Breast epithelium (tissue), 4 donors: ENCODE measurements around the gene SDCBP2. TPM values are rescaled to one million over a fixed set of nuclear protein-coding genes. Genes with fewer than 3 reads are reported as not detected.

Source experiments
- DNase-seq, 2 donors: peaks; one replicate each; pipeline ENCODE4 v3.0.0-alpha.2; 2019; ENCODE audit warnings: low spot score in 2 of 2
- H3K27ac ChIP-seq, 2 donors: fragments of 200-600 bp; sonication (generic) in 1 of 2; one replicate each; pipeline ENCODE4 v1.5.1; 2016 to 2019; ENCODE audit warnings: mild to moderate bottlenecking in 1 of 2
- H3K27me3 ChIP-seq, 2 donors: fragments of 200-600 bp; sonication (generic) in 1 of 2; one replicate each; pipeline versions ENCODE4 v1.5.1 to v1.6.0; 2017 to 2019; ENCODE audit warnings: control low read depth in 1 of 2, mild to moderate bottlenecking in 1 of 2
- H3K36me3 ChIP-seq: fragments of 200-600 bp; one replicate; pipeline ENCODE4 v1.5.1; 2019
- H3K4me1 ChIP-seq, 2 donors: fragments of 200-600 bp; sonication (generic); one replicate each; pipeline ENCODE4 v1.5.1; 2016 to 2019; ENCODE audit warnings: control low read depth in 1 of 2
- H3K4me3 ChIP-seq, 3 donors: fragments of 200-600 bp; sonication (generic); 1 replicate in 2 of 3; 2 replicates in 1 of 3; pipeline ENCODE4 v1.5.1; 2016 to 2019; ENCODE audit warnings: mild to moderate bottlenecking in 3 of 3, moderate library complexity in 2 of 3
- H3K9me3 ChIP-seq, 2 donors: fragments of 200-600 bp; sonication (generic) in 1 of 2; one replicate each; pipeline ENCODE4 v1.5.1; 2016 to 2019; ENCODE audit warnings: control low read depth in 1 of 2
- POLR2A ChIP-seq: fragments of 450-650 bp; IDR thresholded peaks from one replicate; pipeline ENCODE4 v1.6.1; 2016; ENCODE audit warnings: antibody characterized with exemption, mild to moderate bottlenecking, moderate library complexity
- POLR2AphosphoS5 ChIP-seq, 3 donors: sonication (generic); formaldehyde crosslinking; IDR thresholded peaks; one replicate each; pipeline ENCODE4 v1.6.1; 2017; ENCODE audit warnings: antibody characterized with exemption in 3 of 3
- intact Hi-C: fragments of 100-400 bp; cut with DNase I; formaldehyde crosslinking; loops from one replicate; pipeline ENCODE4 v1.15.1; 2023; ENCODE audit warnings: low total_unique reads
- total RNA-seq, 3 donors: library from RNA; depleted of rRNA; stranded (reverse); fragments of >200 nt; gene quantifications; one replicate each; pipeline ENCODE4 v1.1.0, GENCODE V29; 2016
- TF ChIP-seq, protein P1 (sequence below), 3 donors: fragments of 450-650 bp; IDR thresholded peaks; one replicate each; pipeline ENCODE4 v1.5.1; 2016 to 2017; ENCODE audit warnings: antibody characterized with exemption in 3 of 3, mild to moderate bottlenecking in 3 of 3, moderate library complexity in 3 of 3

SDCBP2 gene
- total RNA-seq, 3 donors from 2014 or later: 5.0 to 10.8 (median 9.8) TPM

DNA sequence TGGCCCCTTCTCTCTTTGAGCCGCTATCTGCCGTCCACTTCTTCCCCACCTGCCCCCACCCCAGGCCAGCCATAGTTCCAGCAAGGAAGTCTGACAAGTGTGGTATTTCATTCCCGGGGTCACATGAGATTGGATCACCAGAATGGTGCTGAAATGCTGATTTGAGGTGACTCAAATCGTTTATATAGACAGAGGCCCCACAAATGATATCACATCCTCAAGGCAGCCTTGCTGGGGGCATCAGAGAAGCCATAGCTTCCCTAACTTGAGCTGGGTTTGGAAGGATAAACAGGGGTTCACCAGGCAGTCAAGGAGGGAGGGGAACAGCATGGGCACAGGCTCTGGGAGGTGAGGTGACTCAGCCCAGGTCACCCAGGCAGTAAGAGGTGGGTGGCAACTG lies 9.9 kb downstream of the SDCBP2 start:
- Histone ChIP-seq H3K4me3 (no peak overlapping the region), H3K9me3 (no peaks in the 10 kb centered on the region), H3K4me1 (no peaks in the 10 kb centered on the region), H3K36me3 (no peaks in the 10 kb centered on the region), H3K27ac (no peak overlapping the region), H3K27me3 (no peaks in the 10 kb centered on the region)
- no peak for DNase-seq
- intact Hi-C loops: no loop called here
- TF ChIP-seq POLR2AphosphoS5 (IDR thresholded peaks at IDR 0.05) (no peak), POLR2A (no peak)
- TF ChIP-seq, protein P1, sequence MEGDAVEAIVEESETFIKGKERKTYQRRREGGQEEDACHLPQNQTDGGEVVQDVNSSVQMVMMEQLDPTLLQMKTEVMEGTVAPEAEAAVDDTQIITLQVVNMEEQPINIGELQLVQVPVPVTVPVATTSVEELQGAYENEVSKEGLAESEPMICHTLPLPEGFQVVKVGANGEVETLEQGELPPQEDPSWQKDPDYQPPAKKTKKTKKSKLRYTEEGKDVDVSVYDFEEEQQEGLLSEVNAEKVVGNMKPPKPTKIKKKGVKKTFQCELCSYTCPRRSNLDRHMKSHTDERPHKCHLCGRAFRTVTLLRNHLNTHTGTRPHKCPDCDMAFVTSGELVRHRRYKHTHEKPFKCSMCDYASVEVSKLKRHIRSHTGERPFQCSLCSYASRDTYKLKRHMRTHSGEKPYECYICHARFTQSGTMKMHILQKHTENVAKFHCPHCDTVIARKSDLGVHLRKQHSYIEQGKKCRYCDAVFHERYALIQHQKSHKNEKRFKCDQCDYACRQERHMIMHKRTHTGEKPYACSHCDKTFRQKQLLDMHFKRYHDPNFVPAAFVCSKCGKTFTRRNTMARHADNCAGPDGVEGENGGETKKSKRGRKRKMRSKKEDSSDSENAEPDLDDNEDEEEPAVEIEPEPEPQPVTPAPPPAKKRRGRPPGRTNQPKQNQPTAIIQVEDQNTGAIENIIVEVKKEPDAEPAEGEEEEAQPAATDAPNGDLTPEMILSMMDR (IDR thresholded peaks at IDR 0.05): no peak

DNA sequence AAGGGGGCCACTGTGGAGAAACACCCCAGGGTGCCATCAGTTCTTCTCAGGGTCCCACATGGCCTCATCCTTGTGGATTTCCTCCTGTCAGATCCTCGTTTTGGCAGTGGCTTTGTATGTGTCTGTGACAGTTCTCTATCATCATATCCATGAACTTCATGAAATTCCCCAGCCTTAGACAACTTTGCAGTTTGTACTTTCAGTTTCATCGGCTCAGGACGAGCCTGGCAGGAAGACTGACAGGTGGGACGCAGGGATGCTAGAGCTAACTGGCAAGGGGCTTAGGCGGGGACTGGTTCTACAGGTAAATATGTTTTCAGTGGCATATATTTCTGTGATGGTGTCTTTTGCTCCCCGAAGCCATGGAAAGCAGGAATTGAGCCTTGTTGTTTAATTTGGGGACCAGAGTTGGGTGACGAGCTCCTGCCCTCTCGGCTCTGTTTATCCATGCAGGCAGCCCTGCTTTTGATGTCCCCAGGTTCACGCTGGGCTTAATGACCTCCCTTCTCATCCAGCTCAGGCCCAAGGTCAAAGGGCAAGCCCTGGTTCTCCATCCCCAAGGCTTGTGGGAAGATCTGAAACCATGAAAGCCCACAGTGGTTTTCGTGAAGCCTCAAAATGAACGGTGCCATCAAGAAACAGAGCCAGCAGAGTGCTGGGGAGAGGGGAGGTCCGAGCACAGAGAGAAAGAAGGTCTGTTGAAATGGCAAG lies 11.2 kb downstream of the SDCBP2 start:
- no peak for DNase-seq
- Histone ChIP-seq H3K27ac (no peak overlapping the region), H3K9me3 (no peaks in the 10 kb centered on the region), H3K36me3 (no peaks in the 10 kb centered on the region), H3K4me1 (peaks cover 3 to 6% of the 10 kb centered on the region in 2 donors), H3K4me3 (no peak overlapping the region), H3K27me3 (no peaks in the 10 kb centered on the region)
- intact Hi-C loops: no loop called here
- TF ChIP-seq POLR2AphosphoS5 (IDR thresholded peaks at IDR 0.05) (no peak), POLR2A (no peak)
- TF ChIP-seq, protein P1 (IDR thresholded peaks at IDR 0.05): no peak

GRCh38 chr20:1315804-1316203 lies 13.1 kb downstream of the SDCBP2 start:
- H3K9me3 ChIP-seq: no peaks in the 10 kb centered on the region
- no peak overlapping the region for H3K27ac ChIP-seq
- no peak for TF ChIP-seq POLR2A
- TF ChIP-seq, protein P1 (IDR thresholded peaks at IDR 0.05): no peak
- no peak for TF ChIP-seq POLR2AphosphoS5 (IDR thresholded peaks at IDR 0.05)
- H3K4me3 ChIP-seq: no peak overlapping the region
- H3K36me3 ChIP-seq: no peaks in the 10 kb centered on the region
- no peaks in the 10 kb centered on the region for H3K27me3 ChIP-seq
- no peak for DNase-seq
- intact Hi-C loops: no loop called here
- peaks cover 3 to 6% of the 10 kb centered on the region in 2 donors for H3K4me1 ChIP-seq

- Histone ChIP-seq H3K4me1 (peaks cover 3 to 6% of the 10 kb centered on the region in 2 donors), H3K9me3 (no peaks in the 10 kb centered on the region), H3K27ac (no peak overlapping the region), H3K27me3 (no peaks in the 10 kb centered on the region), H3K4me3 (peak overlapping the region in 2 of 3 donors; percentile 15 to 57), H3K36me3 (no peaks in the 10 kb centered on the region)
- DNase-seq: peak in 1 of 2 donors; percentile 72
- intact Hi-C loops: loop anchor here (5.0 kb wide), 1 partner anchor 721 kb away; no protein-coding TSS in a partner anchor
- TF ChIP-seq POLR2AphosphoS5 (IDR thresholded peaks at IDR 0.05) (peak in 2 of 3 donors; percentile 24 to 41), POLR2A (no peak)
- TF ChIP-seq, protein P1 (IDR thresholded peaks at IDR 0.05): peak; percentile 88 to 95 (median 95)
These were observed 15.5 kb downstream of the SDCBP2 start for GRCh38 chr20:1313236-1313964.

- Histone ChIP-seq H3K9me3 (no peaks in the 10 kb centered on the region), H3K4me1 (peaks cover 3 to 6% of the 10 kb centered on the region in 2 donors), H3K27me3 (no peaks in the 10 kb centered on the region), H3K27ac (no peak overlapping the region), H3K4me3 (no peak overlapping the region), H3K36me3 (no peaks in the 10 kb centered on the region)
- no peak for DNase-seq
- TF ChIP-seq, protein P1 (IDR thresholded peaks at IDR 0.05): no peak
- TF ChIP-seq POLR2A: no peak
- TF ChIP-seq POLR2AphosphoS5 (IDR thresholded peaks at IDR 0.05): no peak
- intact Hi-C loops: loop anchor here (5.0 kb wide), 1 partner anchor 721 kb away; no protein-coding TSS in a partner anchor
These were observed 16.1 kb downstream of the SDCBP2 start for GRCh38 chr20:1312904-1313235.
